GM12891 (cell line): ENCODE results near the gene MARCHF3.

Experiments used
- PAX5 ChIP-seq: IDR thresholded peaks from 2 replicates; pipeline ENCODE4 v1.6.1; 2011; ENCODE audit warnings: low read length, moderate library complexity, mild to moderate bottlenecking; ENCODE audit not compliant: insufficient read depth, severe bottlenecking
- POLR2A ChIP-seq: IDR thresholded peaks from 2 replicates; pipeline ENCODE4 v1.6.1; 2011; ENCODE audit warnings: low read depth, low read length, control low read depth
- POLR2AphosphoS5 ChIP-seq: IDR thresholded peaks from 2 replicates; pipeline ENCODE4 v1.6.1; 2011; ENCODE audit warnings: low read depth, low read length, control low read depth
- POU2F2 ChIP-seq: IDR thresholded peaks from 2 replicates; pipeline ENCODE4 v1.6.1; 2011; ENCODE audit warnings: low read depth, mild to moderate bottlenecking, control low read depth, low read length, moderate library complexity
- SPI1 ChIP-seq: IDR thresholded peaks from 2 replicates; pipeline ENCODE4 v1.6.1; 2011; ENCODE audit warnings: low read depth, low read length, control low read depth
- TAF1 ChIP-seq: IDR thresholded peaks from 2 replicates; pipeline ENCODE4 v1.6.1; 2011; ENCODE audit warnings: low read depth, low read length, control low read depth

DNA sequence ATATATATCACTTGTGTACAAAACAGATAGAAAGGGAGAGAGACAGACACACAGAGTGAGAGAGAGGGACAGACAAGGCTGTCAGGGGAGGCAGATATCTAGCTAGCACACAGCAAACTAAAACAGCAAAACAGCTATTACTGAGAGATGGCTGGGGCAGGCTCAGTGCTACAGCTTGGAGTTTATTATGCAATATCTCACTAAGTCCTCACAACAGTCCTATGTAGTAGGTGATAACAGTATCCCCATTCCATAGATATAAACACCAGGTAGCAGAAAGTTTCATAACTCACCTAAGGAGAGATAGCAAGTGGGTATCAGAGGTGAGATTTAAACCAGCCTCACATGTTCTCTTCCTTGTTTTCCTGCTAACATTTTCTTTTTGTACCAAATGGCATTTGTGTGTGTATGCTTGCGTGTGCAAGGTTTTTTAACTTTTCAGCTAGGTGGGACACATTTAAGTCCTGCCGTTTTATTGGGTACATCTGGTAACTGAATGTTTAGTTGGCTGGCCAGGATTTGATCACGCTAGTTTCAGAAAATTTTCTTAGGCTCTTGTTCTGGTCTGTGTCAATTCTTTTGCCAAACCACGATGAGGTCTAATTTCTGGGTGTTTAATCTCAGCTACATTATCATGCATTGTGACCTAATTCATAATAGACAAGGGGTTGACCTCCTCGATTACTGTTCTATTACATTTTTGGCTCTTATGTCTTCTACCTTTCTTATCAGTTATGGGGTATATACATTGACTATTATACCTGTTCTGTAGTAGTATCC lies 148.3 kb downstream of the MARCHF3 start:
- no peak for TF ChIP-seq POLR2AphosphoS5
- TF ChIP-seq POLR2A: no peak
- no peak for TF ChIP-seq PAX5
- TF ChIP-seq SPI1: no peak
- no peak for TF ChIP-seq POU2F2
- TF ChIP-seq TAF1: no peak
